GM19023 (cell line): ENCODE results near the gene RER1.

Experiments
- ATAC-seq: cut with Tn5 transposase; IDR thresholded peaks from one replicate; pipeline ENCODE4 v1.9.1; 2021; ENCODE audit warnings: mild to moderate bottlenecking, moderate library complexity; ENCODE audit not compliant: unreplicated experiment

RER1 gene

GRCh38 chr1:2388004-2388913, 3.4 kb upstream of the RER1 start:
- ATAC-seq: no peak

- ATAC-seq: no peak
Measured at GRCh38 chr1:2389644-2390043, 2.0 kb upstream of the RER1 start.

GRCh38 chr1:2391931-2392509, 379 bp downstream of the RER1 start:
- peak; percentile 25 for ATAC-seq

GRCh38 chr1:2392686-2393085, 1.0 kb downstream of the RER1 start:
- ATAC-seq: no peak

GRCh38 chr1:2393471-2393877, 1.8 kb downstream of the RER1 start:
- ATAC-seq: no peak

- no peak for ATAC-seq
Measured at GRCh38 chr1:2394220-2394619, 2.6 kb downstream of the RER1 start.

- ATAC-seq: no peak
Measured at GRCh38 chr1:2394761-2395160, 3.1 kb downstream of the RER1 start.

GRCh38 chr1:2395245-2395644, 3.6 kb downstream of the RER1 start:
- ATAC-seq: no peak

GRCh38 chr1:2396059-2396458, 4.4 kb downstream of the RER1 start:
- ATAC-seq: no peak

- no peak for ATAC-seq
Measured at GRCh38 chr1:2396476-2396875, 4.8 kb downstream of the RER1 start.

- no peak for ATAC-seq
Measured at GRCh38 chr1:2397007-2397679, 5.5 kb downstream of the RER1 start.

GRCh38 chr1:2398871-2399270, 7.2 kb downstream of the RER1 start:
- ATAC-seq: no peak

- ATAC-seq: no peak
Measured at GRCh38 chr1:2399890-2400575, 8.4 kb downstream of the RER1 start.

- ATAC-seq: no peak
Measured at GRCh38 chr1:2400576-2400909, 8.9 kb downstream of the RER1 start.

- ATAC-seq: no peak
Measured at GRCh38 chr1:2400950-2401649, 9.5 kb downstream of the RER1 start.

- ATAC-seq: no peak
Measured at GRCh38 chr1:2402420-2402819, 10.8 kb downstream of the RER1 start.

GRCh38 chr1:2403273-2403672, 11.6 kb downstream of the RER1 start:
- no peak for ATAC-seq

- ATAC-seq: no peak
Measured at GRCh38 chr1:2404142-2404889, 12.7 kb downstream of the RER1 start.

- no peak for ATAC-seq
Measured at GRCh38 chr1:2404890-2405511, 13.4 kb downstream of the RER1 start.
